GM15510 (cell line): ENCODE data around the gene CSNK1A1.

Source experiments
- POLR2A ChIP-seq: IDR thresholded peaks from 3 replicates; pipeline ENCODE4 v1.6.1; 2011; ENCODE audit warnings: borderline replicate concordance; ENCODE audit not compliant: insufficient read length; ENCODE audit errors: extremely low read depth

The CSNK1A1 gene

GRCh38 chr5:149517461-149518122 lies 33.6 kb downstream of the CSNK1A1 start:
- no peak for TF ChIP-seq POLR2A

GRCh38 chr5:149514512-149514911 lies 36.7 kb downstream of the CSNK1A1 start:
- TF ChIP-seq POLR2A, result no peak

- TF ChIP-seq POLR2A, result no peak
Observed at GRCh38 chr5:149510136-149510535, 41.1 kb downstream of the CSNK1A1 start.

- no peak for TF ChIP-seq POLR2A
Observed at GRCh38 chr5:149504677-149505076, 46.6 kb downstream of the CSNK1A1 start.

GRCh38 chr5:149503006-149503405 lies 48.2 kb downstream of the CSNK1A1 start:
- no peak for TF ChIP-seq POLR2A

GRCh38 chr5:149500922-149501582 lies 50.2 kb downstream of the CSNK1A1 start:
- no peak for TF ChIP-seq POLR2A

GRCh38 chr5:149498724-149499336 lies 52.4 kb downstream of the CSNK1A1 start:
- TF ChIP-seq POLR2A, result no peak

- TF ChIP-seq POLR2A, result no peak
Observed at GRCh38 chr5:149497357-149497756, 53.9 kb downstream of the CSNK1A1 start.

GRCh38 chr5:149496917-149497316 lies 54.3 kb downstream of the CSNK1A1 start:
- TF ChIP-seq POLR2A, result no peak

- TF ChIP-seq POLR2A, result no peak
Observed at GRCh38 chr5:149496166-149496565, 55.1 kb downstream of the CSNK1A1 start.

- TF ChIP-seq POLR2A, result no peak
Observed at GRCh38 chr5:149495673-149496072, 55.6 kb downstream of the CSNK1A1 start.

GRCh38 chr5:149493316-149493715 lies 57.9 kb downstream of the CSNK1A1 start:
- TF ChIP-seq POLR2A, result no peak

- no peak for TF ChIP-seq POLR2A
Observed at GRCh38 chr5:149492781-149493180, 58.5 kb downstream of the CSNK1A1 start.

- TF ChIP-seq POLR2A, result no peak
Observed at GRCh38 chr5:149490599-149491485, 60.4 kb downstream of the CSNK1A1 start.

- TF ChIP-seq POLR2A, result no peak
Observed at GRCh38 chr5:149489605-149490037, 61.6 kb downstream of the CSNK1A1 start.
